ENCODE measurements around the gene PICK1. TPM values are rescaled to one million over a fixed set of nuclear protein-coding genes. Genes with fewer than 3 reads are reported as not detected.

The PICK1 gene
- total and polyA plus RNA-seq, 2 of the 4 experiments (the other 2 are of a cell fraction), result 16.5 to 21.0 TPM

GRCh38 chr22:38026130-38027111, 30.8 kb upstream of the PICK1 start:
- 0 out of 2 replicates have a peak, but pooled peaks cover 4% of the 10 kb centered on the region for H3K9me1 ChIP-seq (ENCODE audit: insufficient read depth, low read length)
- ATAC-seq (ENCODE audit: low read depth), result no peak

More at GRCh38 chr22:38026130-38027111, 30.8 kb upstream of the PICK1 start:
- no peak overlapping the region for H4K8ac ChIP-seq (ENCODE audit: low read depth in 2 of 2, low read length in 2 of 2)
- H3K4me3 ChIP-seq (ENCODE audit: insufficient read depth, low read depth, low read length), result no peak overlapping the region
- H3K23ac ChIP-seq (ENCODE audit: low read depth, low read length), result no peak overlapping the region
- no peak overlapping the region for H3K4me2 ChIP-seq (ENCODE audit: low read depth, low read length)
- H3K9me3 ChIP-seq (ENCODE audit: control insufficient read depth, insufficient read depth, low read length), result no peaks in the 10 kb centered on the region
- dilution Hi-C loops (cut with HindIII; ENCODE audit: low sequenced_read_pairs, unreplicated experiment) (no loop called here), in situ Hi-C loops (cut with MboI; ENCODE audit: low sequenced_read_pairs) (no loop called here), intact Hi-C loops (cut with micrococcal nuclease) (no loop called here)
- H2BK20ac ChIP-seq (ENCODE audit: low read depth, low read length), result no peak overlapping the region
- no peak overlapping the region for H2BK120ac ChIP-seq (ENCODE audit: low read depth, low read length)
- no peak for DNase-seq
- WGBS, 2 experiments (ENCODE audit: extremely low coverage in 2 of 2, insufficient read length in 1 of 2), result 55% methylated on average over 4 of the region's 22 CpGs; no CpG with 5 or more reads in 1 of the 2 experiments
- POLR2A ChIA-PET (ENCODE audit: unreplicated experiment), result no interaction called here
- no peak overlapping the region for H2BK5ac ChIP-seq (ENCODE audit: low read depth, low read length, poor library complexity, severe bottlenecking)
- H3K79me1 ChIP-seq (ENCODE audit: low read depth in 1 of 2, low read length in 2 of 2), result no peaks in the 10 kb centered on the region
- H4K91ac ChIP-seq (ENCODE audit: insufficient read depth, low read depth, low read length), result no peak overlapping the region
- H2BK15ac ChIP-seq (ENCODE audit: low read depth, low read length), result no peak overlapping the region
- BruUV-seq (replicated peaks), result no TSS peak
- no peak overlapping the region for H3K4ac ChIP-seq (ENCODE audit: low read depth, low read length)
- H3K36me3 ChIP-seq (ENCODE audit: control insufficient read depth, insufficient read depth, low read length), result no peaks in the 10 kb centered on the region
- H3K56ac ChIP-seq (ENCODE audit: extremely low read depth, insufficient read depth, low read length), result no peak overlapping the region
- peaks cover 27% of the 10 kb centered on the region for H3K27me3 ChIP-seq (ENCODE audit: control insufficient read depth, insufficient read depth, low read length)
- H2AK9ac ChIP-seq (replicated peaks; ENCODE audit: low read depth, low read length, poor library complexity), result no peak overlapping the region
- H4K20me1 ChIP-seq (ENCODE audit: insufficient read depth, low read length), result no peaks in the 10 kb centered on the region
- CTCF ChIA-PET, result no interaction called here
- H2AK5ac ChIP-seq (ENCODE audit: low read depth, low read length), result no peak overlapping the region
- no peak overlapping the region for H4K5ac ChIP-seq (ENCODE audit: low read depth, low read length)
- no peak for TF ChIP-seq MXI1 (IDR thresholded peaks at IDR 0.05; ENCODE audit: borderline replicate concordance, low read depth, low read length)
- no peak for TF ChIP-seq BHLHE40 (IDR thresholded peaks at IDR 0.05; ENCODE audit: low read depth, low read length)
- no peak for TF ChIP-seq CHD1 (IDR thresholded peaks at IDR 0.05; ENCODE audit: low read depth, low read length)
- TF ChIP-seq MAFK (IDR thresholded peaks at IDR 0.05; ENCODE audit: low read depth, low read length), result no peak
- no peak for TF ChIP-seq RFX5 (IDR thresholded peaks at IDR 0.05; ENCODE audit: low read depth, low read length)
- TF ChIP-seq USF2 (IDR thresholded peaks at IDR 0.05; ENCODE audit: low read depth, low read length), result no peak
- no peak overlapping the region for H3K14ac ChIP-seq (replicated peaks; ENCODE audit: low read depth, low read length)
- no peak overlapping the region for H3K27ac ChIP-seq (ENCODE audit: insufficient read depth, low read length)
- no peak overlapping the region for H3K18ac ChIP-seq (ENCODE audit: low read depth, low read length)
- no peaks in the 10 kb centered on the region for H3K4me1 ChIP-seq (ENCODE audit: control insufficient read depth, insufficient read depth, low read length)
- no peak overlapping the region for H3K9ac ChIP-seq (ENCODE audit: low read depth, low read length)
- H2AFZ ChIP-seq (replicated peaks; ENCODE audit: low read length, poor library complexity), result no peak overlapping the region

Measured in IMR-90 (cell line).